RWPE2 (cell line): ENCODE data around the gene VASH1.

ENCODE experiments used
- ATAC-seq: fragments of 200-7000 bp; cut with Tn5 transposase; 3 replicates; pipeline ENCODE4 v1.9.1; 2021; ENCODE audit warnings: low read depth
- DNase-seq: peaks from one replicate; pipeline ENCODE4 v3.0.0-alpha.2; 2020; ENCODE audit warnings: low spot score
- H3K27ac ChIP-seq: fragments of 450-650 bp; 2 replicates; pipeline ENCODE4 v1.5.1; 2017; ENCODE audit warnings: mild to moderate bottlenecking; ENCODE audit not compliant: poor library complexity, severe bottlenecking
- H3K27me3 ChIP-seq: fragments of 250-450 bp; sonication (Bioruptor Pico); 2 replicates; pipeline ENCODE4 v1.5.1; 2021; ENCODE audit warnings: mild to moderate bottlenecking, moderate library complexity; ENCODE audit not compliant: insufficient read depth, poor library complexity, severe bottlenecking
- H3K36me3 ChIP-seq: fragments of 250-450 bp; sonication (Bioruptor Pico); 2 replicates; pipeline ENCODE4 v1.5.1; 2020; ENCODE audit warnings: low read depth, mild to moderate bottlenecking, moderate library complexity
- H3K4me1 ChIP-seq: fragments of 250-450 bp; sonication (Bioruptor Pico); 2 replicates; pipeline ENCODE4 v1.5.1; 2021; ENCODE audit warnings: mild to moderate bottlenecking, moderate library complexity; ENCODE audit not compliant: insufficient read depth, poor library complexity, severe bottlenecking
- H3K4me3 ChIP-seq: fragments of 250-450 bp; sonication (Bioruptor Pico); 2 replicates; pipeline ENCODE4 v1.5.1; 2021; ENCODE audit warnings: mild to moderate bottlenecking, moderate library complexity; ENCODE audit not compliant: severe bottlenecking
- H3K9me3 ChIP-seq: fragments of 250-450 bp; sonication (Bioruptor Pico); 2 replicates; pipeline ENCODE4 v1.5.1; 2021; ENCODE audit warnings: mild to moderate bottlenecking, moderate library complexity; ENCODE audit not compliant: severe bottlenecking
- CTCF ChIP-seq: fragments of 450-650 bp; IDR thresholded peaks from one replicate; pipeline ENCODE4 v1.5.1; 2017; ENCODE audit warnings: mild to moderate bottlenecking, moderate library complexity; ENCODE audit not compliant: poor library complexity, severe bottlenecking

The VASH1 gene

GRCh38 chr14:76771437-76771980 lies 10.2 kb downstream of the VASH1 start:
- no peak for TF ChIP-seq CTCF
- peak; percentile 38 for DNase-seq
- Histone ChIP-seq H3K4me1 (peaks cover 7% of the 10 kb centered on the region), H3K36me3 (no peaks in the 10 kb centered on the region), H3K27me3 (no peaks in the 10 kb centered on the region), H3K9me3 (no peaks in the 10 kb centered on the region), H3K4me3 (no peak overlapping the region), H3K27ac (no peak overlapping the region)
- ATAC-seq = no peak

- Histone ChIP-seq H3K36me3 (no peaks in the 10 kb centered on the region), H3K4me1 (peaks cover 7% of the 10 kb centered on the region), H3K9me3 (no peaks in the 10 kb centered on the region), H3K27me3 (no peaks in the 10 kb centered on the region), H3K27ac (no peak overlapping the region), H3K4me3 (no peak overlapping the region)
- DNase-seq (peak; percentile 49), ATAC-seq (no peak)
- no peak for TF ChIP-seq CTCF
Observed at GRCh38 chr14:76772300-76773187, 11.3 kb downstream of the VASH1 start.

GRCh38 chr14:76773188-76773885 lies 12.1 kb downstream of the VASH1 start:
- no peaks in the 10 kb centered on the region for H3K9me3 ChIP-seq
- H3K4me3 ChIP-seq = no peak overlapping the region
- DNase-seq (peak; percentile 38), ATAC-seq (peak; percentile 78)
- no peaks in the 10 kb centered on the region for H3K36me3 ChIP-seq
- H3K27ac ChIP-seq = no peak overlapping the region
- peaks cover 7% of the 10 kb centered on the region for H3K4me1 ChIP-seq
- no peak for TF ChIP-seq CTCF
- H3K27me3 ChIP-seq = no peaks in the 10 kb centered on the region

- TF ChIP-seq CTCF = no peak
- Histone ChIP-seq H3K27ac (no peak overlapping the region), H3K27me3 (no peaks in the 10 kb centered on the region), H3K9me3 (no peaks in the 10 kb centered on the region), H3K4me1 (peaks cover 7% of the 10 kb centered on the region), H3K4me3 (no peak overlapping the region), H3K36me3 (no peaks in the 10 kb centered on the region)
- DNase-seq (no peak), ATAC-seq (no peak)
Observed at GRCh38 chr14:76773956-76774820, 12.9 kb downstream of the VASH1 start.
